GM12892 (cell line): ENCODE results near the gene ASB15.
"Not testable (repeated sequence)": the region's sequence is repeated elsewhere in the genome, so short reads cannot be mapped to it uniquely, and the experiment has no call there.

Experiments used
- DNase-seq: peaks from one replicate; pipeline ENCODE4 v3.0.0; 2011; ENCODE audit not compliant: insufficient read length
- FAIRE-seq: peaks from 2 replicates; lab custom pipeline; 2011; peaks lifted over from hg19 to GRCh38; lab: Jason Lieb, UNC
- POLR2A ChIP-seq: IDR thresholded peaks from 2 replicates; pipeline ENCODE4 v1.6.1; 2011; ENCODE audit warnings: low read depth, low read length, control low read depth
- POLR2AphosphoS5 ChIP-seq: IDR thresholded peaks from 2 replicates; pipeline ENCODE4 v1.6.1; 2011; ENCODE audit warnings: low read depth, low read length, control low read depth
- TAF1 ChIP-seq: IDR thresholded peaks from 2 replicates; pipeline ENCODE4 v1.6.1; 2011; ENCODE audit warnings: low read depth, mild to moderate bottlenecking, control low read depth, low read length, borderline replicate concordance

ASB15 gene

DNA sequence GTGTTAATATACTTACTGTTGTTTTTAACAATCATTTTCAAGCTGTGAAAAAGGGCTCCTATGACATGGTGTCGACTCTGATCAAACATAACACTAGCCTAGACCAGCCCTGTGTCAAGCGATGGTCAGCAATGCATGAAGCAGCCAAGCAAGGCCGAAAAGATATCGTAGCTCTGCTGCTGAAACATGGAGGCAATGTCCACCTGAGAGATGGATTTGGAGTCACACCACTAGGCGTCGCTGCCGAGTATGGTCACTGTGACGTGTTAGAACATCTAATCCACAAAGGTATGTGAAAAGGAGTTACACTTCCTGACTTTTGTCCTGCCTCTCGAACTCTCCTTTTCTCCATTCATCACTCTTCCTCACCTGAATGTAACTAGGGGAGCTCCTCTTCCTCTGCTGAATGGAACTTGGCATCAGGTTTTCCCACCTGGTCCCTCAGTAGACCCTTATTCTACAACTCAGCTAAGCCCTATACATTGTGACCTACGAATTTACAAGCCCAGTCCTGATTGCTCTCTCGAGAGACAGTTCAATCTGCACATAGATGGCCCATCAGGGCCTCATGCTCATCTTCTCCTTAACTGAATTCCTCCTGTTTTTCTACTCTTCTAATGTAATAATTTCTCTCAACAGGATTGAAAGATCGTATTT lies 23.0 kb downstream of the ASB15 start:
- FAIRE-seq (peak; percentile 67), DNase-seq (peak; percentile 7)

GRCh38 chr7:123625254-123625653 lies 23.6 kb downstream of the ASB15 start:
- no peak for FAIRE-seq

More for the DNA sequence above, 23.0 kb downstream of the ASB15 start:
- TF ChIP-seq POLR2AphosphoS5 (no peak), POLR2A (no peak), TAF1 (no peak)

DNA sequence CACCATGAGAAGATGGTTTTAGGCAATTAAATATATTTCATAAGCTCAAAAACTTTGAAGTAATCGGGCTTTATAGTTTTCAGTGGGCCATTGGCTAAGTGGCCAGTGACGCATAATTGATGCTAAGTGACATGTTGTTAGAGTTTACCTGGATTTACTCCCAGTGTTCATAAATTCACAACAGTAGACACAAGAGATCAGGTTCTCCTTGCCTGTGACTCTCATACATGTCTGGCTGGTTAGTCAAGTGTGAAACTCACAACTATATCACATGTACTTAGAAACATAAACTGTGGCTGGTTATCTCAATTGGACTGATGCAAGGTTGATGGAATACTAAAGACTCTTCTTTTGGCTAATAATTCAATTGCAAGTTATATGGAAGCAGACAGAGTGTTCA lies 26.2 kb downstream of the ASB15 start:
- no peak for FAIRE-seq

More at GRCh38 chr7:123625254-123625653, 23.6 kb downstream of the ASB15 start:
- TF ChIP-seq TAF1 = no peak
- no peak for TF ChIP-seq POLR2AphosphoS5
- no peak for DNase-seq

DNA sequence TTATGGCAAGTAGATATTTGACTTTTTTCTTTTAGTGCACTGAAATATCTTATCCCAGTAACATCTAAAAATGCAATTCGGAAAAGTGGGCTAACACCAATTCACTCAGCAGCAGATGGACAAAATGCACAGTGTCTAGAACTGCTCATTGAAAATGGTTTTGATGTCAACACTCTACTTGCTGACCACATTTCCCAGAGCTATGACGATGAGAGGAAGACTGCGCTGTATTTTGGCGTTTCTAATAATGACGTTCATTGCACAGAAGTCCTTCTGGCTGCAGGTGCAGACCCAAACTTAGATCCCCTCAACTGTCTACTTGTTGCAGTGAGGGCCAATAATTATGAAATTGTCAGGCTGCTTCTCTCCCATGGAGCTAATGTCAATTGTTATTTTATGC lies 27.2 kb downstream of the ASB15 start:
- TF ChIP-seq POLR2AphosphoS5 (no peak), TAF1 (no peak), POLR2A (no peak)
- DNase-seq (no peak), FAIRE-seq (no peak)

More for the DNA sequence above, 26.2 kb downstream of the ASB15 start:
- TF ChIP-seq POLR2AphosphoS5 = no peak
- no peak for TF ChIP-seq POLR2A
- no peak for TF ChIP-seq TAF1
- DNase-seq = no peak

- DNase-seq (no peak), FAIRE-seq (no peak)
- TF ChIP-seq POLR2A (no peak), TAF1 (no peak), POLR2AphosphoS5 (no peak)
Measured at GRCh38 chr7:123629281-123629680, 27.7 kb downstream of the ASB15 start.

GRCh38 chr7:123632808-123633207 lies 31.2 kb downstream of the ASB15 start:
- no peak for FAIRE-seq
- TF ChIP-seq POLR2A = no peak
- TF ChIP-seq TAF1 = no peak
- no peak for TF ChIP-seq POLR2AphosphoS5
- DNase-seq = no peak

DNA sequence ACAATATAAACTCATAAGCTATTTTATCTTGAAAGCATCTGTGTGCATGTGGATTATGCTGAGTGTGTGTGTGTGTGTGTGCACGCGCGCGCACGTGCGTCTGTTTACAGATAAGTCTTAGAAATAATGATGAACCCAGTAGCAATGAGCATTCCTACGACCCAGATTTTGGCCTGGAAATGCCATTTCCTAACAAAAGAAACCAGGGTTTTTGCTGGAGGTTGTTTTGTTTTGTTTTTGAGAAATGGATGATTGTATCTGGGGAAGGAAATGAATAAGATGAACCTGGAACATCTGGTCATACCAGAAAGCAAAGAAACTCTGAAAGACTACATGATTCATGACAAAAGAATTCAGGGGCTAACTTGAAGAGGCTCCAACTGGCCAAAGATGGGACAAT lies 31.9 kb downstream of the ASB15 start:
- FAIRE-seq = no peak
- no peak for DNase-seq
- TF ChIP-seq TAF1 (no peak), POLR2AphosphoS5 (no peak), POLR2A (no peak)

GRCh38 chr7:123634011-123634573 lies 32.5 kb downstream of the ASB15 start:
- not testable (repeated sequence) for FAIRE-seq, DNase-seq

DNA sequence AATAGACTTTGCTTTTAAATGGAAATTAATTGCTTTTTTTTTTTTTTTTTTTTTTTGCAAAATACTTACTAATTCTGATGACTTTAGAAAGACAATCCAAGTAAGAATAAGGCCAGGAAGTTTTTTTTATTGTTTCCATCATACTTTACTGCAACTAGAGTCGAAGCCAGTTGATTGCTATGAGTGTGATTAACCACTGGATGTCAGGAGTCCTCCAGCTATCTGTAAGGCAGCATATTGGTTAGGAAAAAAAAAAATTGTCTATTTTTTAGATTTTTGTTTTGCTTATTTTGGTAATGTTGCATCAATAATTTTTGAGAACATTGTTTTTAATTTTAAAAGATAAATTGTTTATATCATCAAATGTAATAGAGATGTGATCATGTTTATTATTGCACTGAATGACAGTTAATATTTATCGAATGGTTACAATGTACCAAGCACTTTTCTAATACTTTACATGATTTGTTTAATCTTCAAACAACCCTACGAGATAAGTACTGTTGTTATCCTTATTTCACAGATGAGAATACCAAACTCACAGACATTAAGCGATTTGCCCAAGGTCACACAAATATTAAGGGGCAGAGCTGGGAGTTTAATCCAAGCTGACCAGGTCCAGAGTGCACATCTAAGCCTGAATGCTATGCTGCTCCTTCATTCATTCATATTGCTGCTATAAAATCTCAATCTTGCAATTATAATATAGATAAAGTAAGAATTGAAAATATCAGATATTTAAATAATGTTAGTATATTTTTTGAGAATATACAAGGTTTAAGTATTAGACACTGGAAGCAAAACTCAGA lies 34.1 kb downstream of the ASB15 start:
- DNase-seq = no peak
- FAIRE-seq = no peak
- no peak for TF ChIP-seq POLR2A

- no peak for FAIRE-seq
- no peak for TF ChIP-seq TAF1
- TF ChIP-seq POLR2AphosphoS5 = no peak
- DNase-seq = no peak
Measured at GRCh38 chr7:123637203-123637602, 35.6 kb downstream of the ASB15 start.

- FAIRE-seq (no peak), DNase-seq (no peak)
- TF ChIP-seq TAF1 (no peak), POLR2A (no peak), POLR2AphosphoS5 (no peak)
Measured at GRCh38 chr7:123637878-123638277, 36.3 kb downstream of the ASB15 start.

GRCh38 chr7:123639631-123640030 lies 38.0 kb downstream of the ASB15 start:
- FAIRE-seq = no peak
- TF ChIP-seq TAF1 (no peak), POLR2AphosphoS5 (no peak), POLR2A (no peak)

More at GRCh38 chr7:123639631-123640030, 38.0 kb downstream of the ASB15 start:
- no peak for DNase-seq
